Measurements from ENCODE around the gene SLC30A2. TPM values are rescaled to one million over a fixed set of nuclear protein-coding genes. Genes with fewer than 3 reads are reported as not detected.

The SLC30A2 gene
- total RNA-seq, 1 experiment from 2014 or later: 0.35 TPM

GRCh38 chr1:26079960-26080814, 34.3 kb upstream of the SLC30A2 start:
- H3K27me3 Mint-ChIP-seq (ENCODE audit: low read depth): peaks cover 17% of the 10 kb centered on the region
- Histone ChIP-seq H4K8ac (replicated peaks; ENCODE audit: insufficient read length, low read depth, low read length) (no peak overlapping the region), H4K20me1 (ENCODE audit: control insufficient read depth, insufficient read depth, insufficient read length) (no peaks in the 10 kb centered on the region), H4K91ac (ENCODE audit: insufficient read length, low read depth, low read length) (no peak overlapping the region), H3T11ph (ENCODE audit: low read length) (no peak overlapping the region), H3K18ac (ENCODE audit: insufficient read length, low read depth, low read length) (no peak overlapping the region), H3K79me1 (ENCODE audit: insufficient read depth, low read depth, low read length, poor library complexity, severe bottlenecking) (no peaks in the 10 kb centered on the region), H3K23me2 (ENCODE audit: insufficient read length, low read depth, low read length, poor library complexity, severe bottlenecking) (no peaks in the 10 kb centered on the region), H3K9ac (ENCODE audit: extremely low read depth, insufficient read length, low read length) (no peak overlapping the region), H3K14ac (ENCODE audit: insufficient read depth, low read length) (no peak overlapping the region), H2AFZ (ENCODE audit: low read length) (no peak overlapping the region), H3K4ac (ENCODE audit: low read depth, low read length) (no peak overlapping the region), H3K4me2 (ENCODE audit: insufficient read depth, insufficient read length, low read length) (no peak overlapping the region), H3K4me1 (ENCODE audit: insufficient read depth, low read length) (no peaks in the 10 kb centered on the region; the same call in 1 of the 2 replicates), H2BK12ac (ENCODE audit: insufficient read length, low read depth, low read length) (no peak overlapping the region), H3K27me3 (ENCODE audit: insufficient read depth, low read length) (no peaks in the 10 kb centered on the region), H2BK5ac (ENCODE audit: insufficient read length, low read length) (no peak overlapping the region), H3K27ac (ENCODE audit: insufficient read length, low read depth, low read length) (no peak overlapping the region), H3K56ac (ENCODE audit: insufficient read length, low read depth, low read length) (no peak overlapping the region), H2AK5ac (ENCODE audit: insufficient read length, low read length) (no peak overlapping the region), H3K9me3 (ENCODE audit: control insufficient read depth, low read depth, low read length) (no peaks in the 10 kb centered on the region), H2BK15ac (ENCODE audit: low read depth, low read length) (no peak overlapping the region), H2BK20ac (ENCODE audit: low read depth, low read length, poor library complexity, severe bottlenecking) (no peak overlapping the region), H4K5ac (ENCODE audit: insufficient read length, low read depth, low read length) (no peak overlapping the region), H2BK120ac (ENCODE audit: low read depth, low read length, poor library complexity, severe bottlenecking) (no peak overlapping the region), H3K79me2 (ENCODE audit: insufficient read depth, low read length) (no peaks in the 10 kb centered on the region), H3K23ac (ENCODE audit: insufficient read length, low read depth, low read length) (no peak overlapping the region)
- peaks cover 12 to 15% of the 10 kb centered on the region in 2 experiments for H3K4me1 Mint-ChIP-seq
- no peak for TF ChIP-seq CTCF (conservative IDR thresholded peaks at IDR 0.05)
- no CpG with 5 or more reads among the region's 9 CpGs for whole genome bisulfite sequencing (ENCODE audit: extremely low coverage, insufficient read length, low lambda C conversion rate)
- no peak overlapping the region for H3K27ac Mint-ChIP-seq
- H3K36me3 Mint-ChIP-seq (ENCODE audit: insufficient read depth in 1 of 3, low read depth in 3 of 3): no peaks in the 10 kb centered on the region
- DNase-seq: no peak
- no peaks in the 10 kb centered on the region for H3K9me3 Mint-ChIP-seq
- H3K4me3 Mint-ChIP-seq: no peak overlapping the region; a peak in 1 of 5 replicates
